C4-2B (cell line): ENCODE results near the gene EFEMP1.

Source experiments
- H3K27ac ChIP-seq: fragments of 450-650 bp; 2 replicates; pipeline ENCODE4 v1.5.1; 2017
- CTCF ChIP-seq: fragments of 450-650 bp; conservative IDR thresholded peaks from 2 replicates; pipeline ENCODE4 v1.5.1; 2017; ENCODE audit warnings: mild to moderate bottlenecking
- ZFX ChIP-seq: fragments of 450-650 bp; IDR thresholded peaks from 2 replicates; pipeline ENCODE4 v1.6.1; 2017

EFEMP1 gene

GRCh38 chr2:55919574-55919973 is 4.0 kb downstream of the EFEMP1 start:
- no peak overlapping the region for H3K27ac ChIP-seq
- TF ChIP-seq CTCF (no peak), ZFX (no peak)

GRCh38 chr2:55918856-55919255 is 4.7 kb downstream of the EFEMP1 start:
- TF ChIP-seq ZFX: no peak
- no peak for TF ChIP-seq CTCF
- no peak overlapping the region for H3K27ac ChIP-seq

- H3K27ac ChIP-seq: no peak overlapping the region
- no peak for TF ChIP-seq CTCF
- TF ChIP-seq ZFX: no peak
Measured at GRCh38 chr2:55917713-55918390, 5.7 kb downstream of the EFEMP1 start.

- H3K27ac ChIP-seq: no peak overlapping the region
- no peak for TF ChIP-seq ZFX
- TF ChIP-seq CTCF: no peak
Measured at GRCh38 chr2:55917117-55917516, 6.5 kb downstream of the EFEMP1 start.

- no peak overlapping the region for H3K27ac ChIP-seq
- TF ChIP-seq CTCF: no peak
- no peak for TF ChIP-seq ZFX
Measured at GRCh38 chr2:55916473-55917049, 7.0 kb downstream of the EFEMP1 start.

GRCh38 chr2:55914786-55915185 is 8.8 kb downstream of the EFEMP1 start:
- H3K27ac ChIP-seq: no peak overlapping the region
- no peak for TF ChIP-seq CTCF
- TF ChIP-seq ZFX: no peak

GRCh38 chr2:55912926-55913325 is 10.7 kb downstream of the EFEMP1 start:
- TF ChIP-seq CTCF: no peak
- TF ChIP-seq ZFX: no peak
- no peak overlapping the region for H3K27ac ChIP-seq
